HG03095 (cell line): ENCODE data around the gene MED9.

Source experiments
- ATAC-seq: cut with Tn5 transposase; IDR thresholded peaks from one replicate; pipeline ENCODE4 v1.9.1; 2021; ENCODE audit warnings: moderate library complexity; ENCODE audit not compliant: unreplicated experiment

Gene MED9

GRCh38 chr17:17514993-17515933 is 38.5 kb downstream of the MED9 start:
- no peak for ATAC-seq

- ATAC-seq = no peak
Observed at GRCh38 chr17:17515934-17516930, 39.4 kb downstream of the MED9 start.

- no peak for ATAC-seq
Observed at GRCh38 chr17:17516941-17517720, 40.3 kb downstream of the MED9 start.

- ATAC-seq = no peak
Observed at GRCh38 chr17:17518014-17518413, 41.2 kb downstream of the MED9 start.

- ATAC-seq = no peak
Observed at GRCh38 chr17:17518951-17519350, 42.2 kb downstream of the MED9 start.

GRCh38 chr17:17519886-17520285 is 43.1 kb downstream of the MED9 start:
- ATAC-seq = no peak

- no peak for ATAC-seq
Observed at GRCh38 chr17:17520599-17521232, 43.9 kb downstream of the MED9 start.

- no peak for ATAC-seq
Observed at GRCh38 chr17:17523001-17523730, 46.4 kb downstream of the MED9 start.

GRCh38 chr17:17523731-17524490 is 47.1 kb downstream of the MED9 start:
- ATAC-seq = no peak

GRCh38 chr17:17525311-17525710 is 48.5 kb downstream of the MED9 start:
- no peak for ATAC-seq

- no peak for ATAC-seq
Observed at GRCh38 chr17:17525956-17526355, 49.2 kb downstream of the MED9 start.

GRCh38 chr17:17526369-17526768 is 49.6 kb downstream of the MED9 start:
- no peak for ATAC-seq

GRCh38 chr17:17527534-17527933 is 50.7 kb downstream of the MED9 start:
- ATAC-seq = no peak

GRCh38 chr17:17527956-17528500 is 51.2 kb downstream of the MED9 start:
- ATAC-seq = no peak

- ATAC-seq = no peak
Observed at GRCh38 chr17:17528696-17529652, 52.2 kb downstream of the MED9 start.

- ATAC-seq = no peak
Observed at GRCh38 chr17:17531156-17531555, 54.4 kb downstream of the MED9 start.

- no peak for ATAC-seq
Observed at GRCh38 chr17:17532991-17533390, 56.2 kb downstream of the MED9 start.
